Epidermal melanocyte (primary cell): ENCODE data around the gene ATP11A.

Source experiments
- DNase-seq: peaks from one replicate; pipeline ENCODE4 v3.0.0; 2011; ENCODE audit warnings: low spot score; ENCODE audit not compliant: insufficient read length

ATP11A gene

DNA sequence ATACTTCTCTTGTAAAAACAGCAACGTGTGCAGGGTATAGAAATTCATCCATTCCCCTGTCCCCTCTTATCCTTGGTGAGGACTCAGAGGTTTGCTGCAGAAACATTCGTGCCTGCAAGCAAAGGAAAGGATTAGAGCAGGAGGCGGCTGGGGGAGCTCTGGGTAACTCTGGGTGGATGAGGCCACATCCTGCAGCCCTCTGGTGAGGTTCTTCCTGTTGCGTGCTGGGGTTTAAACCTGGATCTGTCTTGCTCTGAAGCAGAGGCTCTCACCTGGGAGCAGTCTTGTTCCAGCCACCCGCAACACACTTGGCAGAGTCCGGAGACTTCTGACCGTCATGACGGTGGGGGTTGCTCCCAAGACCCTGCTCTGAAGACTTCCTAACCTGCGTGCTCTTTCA lies 69.2 kb downstream of the ATP11A start:
- DNase-seq = no peak

DNA sequence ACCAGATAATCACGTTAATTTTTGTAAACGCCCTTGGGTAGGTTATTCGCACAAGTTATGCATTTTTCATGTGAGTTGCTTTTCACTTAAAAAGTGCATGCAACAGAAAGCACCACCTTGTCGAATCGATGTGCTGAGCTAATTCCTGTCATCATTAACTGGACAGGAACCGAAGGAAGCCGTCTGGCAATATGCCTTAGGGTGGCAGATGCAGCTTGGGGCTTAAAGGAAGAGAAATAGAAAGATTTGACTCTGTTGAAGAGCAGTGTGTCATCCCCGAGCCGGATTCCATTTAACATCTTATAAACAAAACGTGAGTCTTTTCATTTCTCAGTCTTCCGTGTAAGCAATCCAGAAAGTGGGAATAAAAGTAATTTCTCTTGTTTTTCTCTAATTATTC lies 70.0 kb downstream of the ATP11A start:
- DNase-seq = no peak

DNA sequence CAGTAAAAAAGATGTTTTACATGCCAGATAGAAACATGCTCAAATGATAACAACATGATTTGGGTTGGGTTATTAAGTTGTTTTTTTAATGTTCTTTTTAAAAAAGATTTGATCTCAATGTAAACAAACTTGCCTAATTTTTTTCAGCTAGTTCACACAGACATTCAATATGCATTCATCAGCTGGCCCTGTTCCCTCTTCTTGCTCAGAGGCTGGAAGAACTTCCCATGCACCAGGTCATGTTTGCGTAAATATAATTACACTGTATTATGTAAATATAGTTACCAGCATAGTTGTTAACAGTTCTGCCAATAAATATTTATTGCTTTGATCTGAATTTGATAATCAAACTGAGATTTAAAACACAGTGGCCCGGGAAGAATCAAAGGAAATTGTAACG lies 70.6 kb downstream of the ATP11A start:
- DNase-seq = no peak

DNA sequence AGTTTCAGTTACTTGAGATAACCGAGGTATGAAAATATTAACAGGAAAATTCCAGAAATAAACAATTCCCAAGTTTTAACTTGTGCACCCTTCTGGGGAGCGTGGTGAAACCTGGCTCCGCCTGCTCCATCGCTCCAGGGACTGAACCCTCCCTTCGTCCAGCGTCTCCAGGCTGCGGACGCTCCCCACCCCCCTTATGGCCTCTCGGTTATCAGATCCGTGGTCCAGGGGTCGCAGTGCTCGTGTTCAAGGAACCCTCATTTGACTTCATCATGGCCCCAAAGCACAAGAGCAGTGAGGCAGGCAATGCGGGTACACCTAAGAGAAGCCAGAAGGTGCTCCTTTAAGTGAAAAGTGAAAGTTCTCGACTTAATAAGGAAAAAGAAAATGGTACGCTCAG lies 71.1 kb downstream of the ATP11A start:
- no peak for DNase-seq

DNA sequence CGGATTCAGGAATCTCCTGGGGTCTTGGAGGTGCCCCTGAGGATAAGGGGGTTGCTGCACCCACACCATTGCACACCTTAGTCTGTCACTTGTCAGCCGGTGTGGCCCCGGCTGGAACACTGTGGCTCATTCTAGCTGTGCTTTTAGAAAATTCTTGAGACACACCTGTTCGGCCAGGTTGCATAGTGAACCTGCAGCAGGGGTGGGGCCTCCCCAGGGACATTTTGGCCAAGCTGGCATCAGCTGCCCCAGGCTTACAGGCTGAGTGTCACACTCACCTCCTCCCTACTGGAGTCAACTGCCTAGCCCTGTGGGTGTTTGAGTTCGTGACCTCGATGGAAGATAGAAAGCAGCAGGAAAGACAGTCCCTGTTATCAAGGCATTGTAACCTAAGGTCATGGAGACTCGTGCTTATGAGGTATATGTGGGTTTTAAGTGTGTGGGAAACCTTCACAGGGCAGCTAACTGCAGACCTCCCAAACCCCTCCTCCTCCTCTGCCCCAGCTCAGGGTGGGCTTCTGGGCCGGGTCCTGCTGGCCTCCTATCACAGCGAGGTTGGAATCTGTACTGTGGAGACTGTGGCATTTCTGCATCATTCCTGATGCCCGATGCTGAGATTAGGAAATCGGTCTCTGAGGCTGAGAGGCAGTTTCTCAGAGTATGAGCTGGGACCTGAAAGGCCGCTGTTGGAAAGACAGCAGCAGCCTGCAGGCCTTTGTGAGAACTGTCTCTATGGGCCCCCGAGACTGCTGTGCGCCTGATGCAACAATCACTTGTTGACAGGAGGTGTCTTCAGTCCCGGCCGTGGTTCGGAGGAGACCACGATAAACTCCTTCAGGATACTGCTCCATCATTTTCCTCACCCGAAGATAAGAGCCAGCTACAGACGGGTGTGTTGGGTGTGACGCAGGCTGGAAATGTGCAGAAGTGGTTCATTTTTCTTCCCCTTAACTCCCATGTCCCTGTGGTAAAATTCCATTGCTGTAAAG lies 72.2 kb downstream of the ATP11A start:
- DNase-seq = no peak

DNA sequence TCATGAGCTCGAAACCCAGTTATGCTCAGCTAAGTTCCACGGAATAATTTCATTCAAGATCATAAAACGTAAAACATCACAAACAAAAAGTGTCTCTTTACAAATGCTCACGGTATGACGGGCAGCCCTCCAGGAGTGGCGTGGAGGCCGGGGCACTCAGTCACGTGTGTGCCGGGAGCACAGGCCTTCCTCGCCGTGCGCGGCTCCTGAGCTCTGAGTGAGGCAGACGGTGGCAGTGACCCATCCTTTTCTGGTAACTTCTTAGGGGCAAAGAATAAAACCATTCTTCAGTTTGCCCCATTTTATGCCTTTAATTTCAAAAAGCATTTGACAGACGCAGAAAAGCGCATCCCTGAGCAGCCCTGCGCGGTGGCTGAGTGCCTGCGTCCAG lies 72.8 kb downstream of the ATP11A start:
- no peak for DNase-seq

GRCh38 chr13:112764028-112764427 lies 74.2 kb downstream of the ATP11A start:
- no peak for DNase-seq

DNA sequence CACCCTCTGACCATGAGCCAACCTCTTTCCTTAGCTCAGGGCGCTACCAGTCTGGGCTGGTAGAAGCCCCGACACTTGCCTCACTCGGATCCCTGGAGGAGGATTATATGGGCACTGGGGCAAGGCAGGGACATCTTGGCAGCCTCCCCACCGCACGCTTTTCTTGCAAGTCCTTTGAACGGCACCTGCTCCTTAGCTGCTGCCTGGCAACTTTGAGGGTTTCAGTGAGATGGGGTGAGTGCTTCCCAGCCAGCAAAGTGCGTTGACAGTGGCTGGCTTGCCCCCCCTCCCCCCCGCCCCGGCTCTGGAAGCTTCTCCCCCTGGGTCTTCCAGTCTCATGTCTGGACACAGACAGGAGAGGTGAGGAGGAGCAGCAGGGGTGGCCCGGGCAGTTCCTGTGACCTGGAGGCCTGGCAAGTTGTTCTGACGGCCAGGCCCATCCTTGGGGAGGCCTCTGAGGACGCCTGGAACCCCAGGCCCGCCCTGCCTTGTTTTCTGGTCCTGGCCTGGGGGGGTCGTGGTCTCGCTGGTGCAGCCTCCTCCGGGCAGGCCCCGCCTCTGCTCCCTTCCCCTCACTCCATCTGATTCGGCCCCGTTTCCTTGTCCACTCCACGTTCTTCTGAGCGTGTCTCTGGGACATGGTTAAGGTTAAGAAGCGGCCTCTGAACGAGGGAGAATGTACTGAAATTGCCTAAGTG lies 75.2 kb downstream of the ATP11A start:
- no peak for DNase-seq

DNA sequence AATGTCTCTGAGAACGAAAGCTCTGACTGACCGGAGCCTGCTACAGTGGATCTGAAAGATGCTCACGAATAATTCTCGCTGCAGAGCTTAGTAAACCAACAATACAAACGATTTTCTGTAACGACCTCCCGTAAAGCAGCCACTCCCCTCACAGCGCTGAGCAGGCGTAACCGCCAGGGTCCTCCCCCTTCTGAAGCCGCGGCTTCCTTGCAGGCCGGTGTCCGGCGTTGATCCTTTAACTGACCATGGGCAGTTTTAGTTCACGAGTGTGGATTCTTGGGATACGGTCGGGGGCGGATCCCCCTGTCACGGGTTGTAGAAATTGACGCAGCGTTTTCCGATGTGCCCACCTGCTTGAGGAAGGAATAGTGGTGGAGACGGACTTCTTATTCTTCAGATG lies 75.9 kb downstream of the ATP11A start:
- no peak for DNase-seq

- no peak for DNase-seq
Measured at GRCh38 chr13:112766336-112766735, 76.5 kb downstream of the ATP11A start.

GRCh38 chr13:112767506-112768471 lies 78.0 kb downstream of the ATP11A start:
- no peak for DNase-seq

- no peak for DNase-seq
Measured at GRCh38 chr13:112768795-112769481, 79.1 kb downstream of the ATP11A start.

DNA sequence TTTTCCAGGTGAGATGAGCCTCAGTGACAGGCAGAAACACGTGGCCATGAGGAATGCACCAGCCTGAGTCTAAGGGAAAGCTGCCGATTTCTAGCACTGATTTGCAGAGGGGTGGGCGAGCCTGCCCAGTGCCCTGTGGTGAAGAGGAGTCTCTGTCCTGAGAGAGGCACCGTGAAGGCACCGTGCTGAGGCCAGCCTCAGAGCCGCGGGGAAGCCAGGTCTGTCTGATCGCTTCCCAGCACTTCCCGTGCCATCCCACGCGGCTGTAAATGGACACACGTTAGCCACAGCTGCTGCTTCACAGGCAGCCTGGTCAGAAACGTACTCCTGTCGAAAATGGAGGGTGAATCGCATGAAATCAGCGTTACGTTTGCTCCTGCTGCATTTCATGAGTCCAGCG lies 79.8 kb downstream of the ATP11A start:
- DNase-seq = no peak

DNA sequence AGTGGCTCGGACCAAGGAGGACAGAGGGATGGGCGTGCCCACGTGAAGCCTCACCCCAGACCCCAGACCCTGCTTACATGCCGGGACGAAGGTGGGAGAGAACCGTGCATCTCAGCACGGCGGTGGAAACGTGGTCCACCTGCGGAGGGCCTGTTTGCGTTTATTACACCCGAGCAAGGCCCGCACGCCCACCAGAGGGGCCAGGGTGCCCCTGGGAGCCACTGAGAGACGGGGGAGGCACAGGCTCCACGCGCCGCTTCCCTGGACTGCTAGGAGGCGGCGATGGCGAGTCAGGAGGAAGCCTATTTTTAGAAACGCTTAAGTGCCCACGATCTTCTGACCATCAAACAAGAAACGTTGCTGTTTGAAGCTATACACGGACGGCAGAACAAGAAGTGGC lies 80.7 kb downstream of the ATP11A start:
- DNase-seq = no peak

- DNase-seq = no peak
Measured at GRCh38 chr13:112771139-112771876, 81.5 kb downstream of the ATP11A start.

DNA sequence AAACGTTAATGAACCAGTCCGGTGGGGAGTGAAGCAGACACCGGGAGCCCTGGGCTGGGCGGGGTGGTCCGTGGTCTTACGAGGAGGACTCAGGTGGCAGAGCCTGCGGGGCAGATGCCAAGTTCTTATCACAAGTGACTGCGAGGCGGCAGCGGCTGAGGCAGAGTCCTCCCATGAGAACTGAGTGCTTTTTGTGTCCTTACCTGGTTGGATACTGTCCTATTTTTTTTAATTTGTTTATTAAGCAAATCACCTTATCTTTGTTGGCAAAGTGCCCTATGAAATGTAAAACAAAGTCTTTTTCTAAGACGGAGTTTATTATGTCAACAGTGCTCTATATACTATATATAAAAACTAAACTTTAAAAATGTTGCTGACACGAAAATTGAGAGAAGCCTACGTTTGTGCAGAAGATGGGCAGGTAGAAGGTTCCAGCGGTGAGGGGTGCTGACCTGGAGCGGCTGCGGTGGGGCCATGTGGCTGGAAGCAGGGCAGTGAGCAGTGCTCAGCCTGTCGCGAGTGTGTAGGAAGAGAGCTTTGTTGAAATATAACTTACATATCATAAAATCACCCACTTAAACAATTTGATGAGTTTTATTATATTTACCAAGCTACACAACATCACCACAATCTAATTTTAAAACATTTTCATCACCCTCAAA lies 82.2 kb downstream of the ATP11A start:
- DNase-seq = no peak

- DNase-seq = no peak
Measured at GRCh38 chr13:112772539-112772909, 82.7 kb downstream of the ATP11A start.

GRCh38 chr13:112772929-112773328 lies 83.1 kb downstream of the ATP11A start:
- no peak for DNase-seq

DNA sequence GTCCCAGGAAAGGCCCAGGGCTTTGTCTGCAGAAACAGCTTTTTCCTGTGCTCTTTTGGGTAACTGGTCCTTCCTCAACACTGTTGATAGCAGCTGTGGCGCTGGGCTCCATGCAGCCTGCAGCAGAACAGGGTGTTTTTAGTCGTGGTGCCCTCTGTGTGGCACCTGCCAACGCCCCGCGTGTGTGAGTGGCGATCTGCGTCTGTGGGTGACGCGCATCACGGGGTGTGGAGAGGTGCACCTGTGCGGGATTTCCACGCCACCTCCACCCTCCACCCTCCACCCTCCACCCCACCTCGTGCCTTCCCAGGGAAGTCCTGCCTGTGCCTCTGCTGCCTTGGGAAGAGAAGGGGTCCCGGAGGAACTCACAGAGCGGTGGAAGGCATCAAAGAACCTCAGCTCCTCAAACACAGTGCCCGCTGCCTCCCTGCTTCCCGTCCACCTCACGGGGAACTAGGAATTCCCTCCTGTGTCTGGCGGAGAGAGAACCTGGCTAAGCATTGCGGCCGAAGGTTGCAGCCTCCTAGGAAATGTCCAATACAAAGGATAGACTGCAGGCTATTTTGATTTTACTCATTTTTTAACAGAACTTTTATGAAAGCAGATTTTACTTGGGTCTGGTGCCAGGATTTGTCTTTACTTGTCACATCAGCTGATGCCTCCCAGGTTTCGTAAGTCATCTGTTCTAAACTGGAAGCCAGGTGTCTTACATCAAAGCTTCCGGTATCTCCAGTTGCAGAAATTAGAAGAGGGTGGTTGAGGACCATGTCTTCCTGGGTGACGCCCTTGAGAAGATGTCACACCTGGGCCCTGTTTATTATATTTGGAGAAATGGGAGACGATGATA lies 84.0 kb downstream of the ATP11A start:
- no peak for DNase-seq
